ENCODE results near the gene MYORG.

The MYORG gene

GRCh38 chr9:34334337-34334824 is 42.3 kb downstream of the MYORG start:
- TF ChIP-seq GLIS3 (CRISPR knock-in tag; IDR thresholded peaks at IDR 0.05) = no peak
- no peak for TF ChIP-seq RARB (CRISPR knock-in tag; IDR thresholded peaks at IDR 0.05)
- ATAC-seq = no peak

GRCh38 chr9:34333836-34334235 is 42.9 kb downstream of the MYORG start:
- TF ChIP-seq ZFP30 (CRISPR knock-in tag; IDR thresholded peaks at IDR 0.05) (no peak), TCF4 (CRISPR knock-in tag; IDR thresholded peaks at IDR 0.05; ENCODE audit: borderline replicate concordance) (no peak), ZFP3 (CRISPR knock-in tag; IDR thresholded peaks at IDR 0.05) (no peak), ZNF70 (CRISPR knock-in tag; IDR thresholded peaks at IDR 0.05) (no peak), ZNF565 (CRISPR knock-in tag; conservative IDR thresholded peaks at IDR 0.05; ENCODE audit: low read depth) (no peak), SNAI2 (CRISPR knock-in tag; IDR thresholded peaks at IDR 0.05) (no peak), ZC3H10 (CRISPR knock-in tag; IDR thresholded peaks at IDR 0.05) (no peak), ARNTL (CRISPR knock-in tag; IDR thresholded peaks at IDR 0.05; ENCODE audit: borderline replicate concordance, low read depth) (no peak), PPARA (CRISPR knock-in tag; IDR thresholded peaks at IDR 0.05; ENCODE audit: borderline replicate concordance) (no peak), CSDC2 (CRISPR knock-in tag; IDR thresholded peaks at IDR 0.05) (no peak), OSR1 (CRISPR knock-in tag; IDR thresholded peaks at IDR 0.05) (no peak), TOX (CRISPR knock-in tag; IDR thresholded peaks at IDR 0.05; ENCODE audit: borderline replicate concordance) (no peak), ZNF8 (CRISPR knock-in tag; IDR thresholded peaks at IDR 0.05) (no peak), TSHZ2 (CRISPR knock-in tag; IDR thresholded peaks at IDR 0.05) (no peak), ISL1 (CRISPR knock-in tag; IDR thresholded peaks at IDR 0.05) (no peak), ESRRG (CRISPR knock-in tag; IDR thresholded peaks at IDR 0.05) (no peak), BACH2 (CRISPR knock-in tag; IDR thresholded peaks at IDR 0.05; ENCODE audit: borderline replicate concordance) (no peak)
- TF ChIP-seq, protein P1, sequence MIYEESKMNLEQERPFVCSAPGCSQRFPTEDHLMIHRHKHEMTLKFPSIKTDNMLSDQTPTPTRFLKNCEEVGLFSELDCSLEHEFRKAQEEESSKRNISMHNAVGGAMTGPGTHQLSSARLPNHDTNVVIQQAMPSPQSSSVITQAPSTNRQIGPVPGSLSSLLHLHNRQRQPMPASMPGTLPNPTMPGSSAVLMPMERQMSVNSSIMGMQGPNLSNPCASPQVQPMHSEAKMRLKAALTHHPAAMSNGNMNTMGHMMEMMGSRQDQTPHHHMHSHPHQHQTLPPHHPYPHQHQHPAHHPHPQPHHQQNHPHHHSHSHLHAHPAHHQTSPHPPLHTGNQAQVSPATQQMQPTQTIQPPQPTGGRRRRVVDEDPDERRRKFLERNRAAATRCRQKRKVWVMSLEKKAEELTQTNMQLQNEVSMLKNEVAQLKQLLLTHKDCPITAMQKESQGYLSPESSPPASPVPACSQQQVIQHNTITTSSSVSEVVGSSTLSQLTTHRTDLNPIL (CRISPR knock-in tag; IDR thresholded peaks at IDR 0.05; ENCODE audit: low read depth) = no peak
- TF ChIP-seq, protein P2, sequence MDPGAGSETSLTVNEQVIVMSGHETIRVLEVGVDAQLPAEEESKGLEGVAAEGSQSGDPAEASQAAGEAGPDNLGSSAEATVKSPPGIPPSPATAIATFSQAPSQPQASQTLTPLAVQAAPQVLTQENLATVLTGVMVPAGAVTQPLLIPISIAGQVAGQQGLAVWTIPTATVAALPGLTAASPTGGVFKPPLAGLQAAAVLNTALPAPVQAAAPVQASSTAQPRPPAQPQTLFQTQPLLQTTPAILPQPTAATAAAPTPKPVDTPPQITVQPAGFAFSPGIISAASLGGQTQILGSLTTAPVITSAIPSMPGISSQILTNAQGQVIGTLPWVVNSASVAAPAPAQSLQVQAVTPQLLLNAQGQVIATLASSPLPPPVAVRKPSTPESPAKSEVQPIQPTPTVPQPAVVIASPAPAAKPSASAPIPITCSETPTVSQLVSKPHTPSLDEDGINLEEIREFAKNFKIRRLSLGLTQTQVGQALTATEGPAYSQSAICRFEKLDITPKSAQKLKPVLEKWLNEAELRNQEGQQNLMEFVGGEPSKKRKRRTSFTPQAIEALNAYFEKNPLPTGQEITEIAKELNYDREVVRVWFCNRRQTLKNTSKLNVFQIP (CRISPR knock-in tag; IDR thresholded peaks at IDR 0.05; ENCODE audit: borderline replicate concordance, low read depth) = no peak
- TF ChIP-seq, protein P3, sequence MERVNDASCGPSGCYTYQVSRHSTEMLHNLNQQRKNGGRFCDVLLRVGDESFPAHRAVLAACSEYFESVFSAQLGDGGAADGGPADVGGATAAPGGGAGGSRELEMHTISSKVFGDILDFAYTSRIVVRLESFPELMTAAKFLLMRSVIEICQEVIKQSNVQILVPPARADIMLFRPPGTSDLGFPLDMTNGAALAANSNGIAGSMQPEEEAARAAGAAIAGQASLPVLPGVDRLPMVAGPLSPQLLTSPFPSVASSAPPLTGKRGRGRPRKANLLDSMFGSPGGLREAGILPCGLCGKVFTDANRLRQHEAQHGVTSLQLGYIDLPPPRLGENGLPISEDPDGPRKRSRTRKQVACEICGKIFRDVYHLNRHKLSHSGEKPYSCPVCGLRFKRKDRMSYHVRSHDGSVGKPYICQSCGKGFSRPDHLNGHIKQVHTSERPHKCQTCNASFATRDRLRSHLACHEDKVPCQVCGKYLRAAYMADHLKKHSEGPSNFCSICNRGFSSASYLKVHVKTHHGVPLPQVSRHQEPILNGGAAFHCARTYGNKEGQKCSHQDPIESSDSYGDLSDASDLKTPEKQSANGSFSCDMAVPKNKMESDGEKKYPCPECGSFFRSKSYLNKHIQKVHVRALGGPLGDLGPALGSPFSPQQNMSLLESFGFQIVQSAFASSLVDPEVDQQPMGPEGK (CRISPR knock-in tag; IDR thresholded peaks at IDR 0.05; ENCODE audit: borderline replicate concordance) = no peak
- no peak for ATAC-seq

- ATAC-seq = no peak
- TF ChIP-seq ZNF565 (CRISPR knock-in tag; conservative IDR thresholded peaks at IDR 0.05; ENCODE audit: low read depth) = no peak
- TF ChIP-seq ZFP3 (CRISPR knock-in tag; IDR thresholded peaks at IDR 0.05) = no peak
- no peak for TF ChIP-seq ARNTL (CRISPR knock-in tag; IDR thresholded peaks at IDR 0.05; ENCODE audit: borderline replicate concordance, low read depth)
- no peak for TF ChIP-seq ZFP30 (CRISPR knock-in tag; IDR thresholded peaks at IDR 0.05)
- no peak for TF ChIP-seq ISL1 (CRISPR knock-in tag; IDR thresholded peaks at IDR 0.05)
- TF ChIP-seq ZNF70 (CRISPR knock-in tag; IDR thresholded peaks at IDR 0.05) = no peak
- TF ChIP-seq, protein P1 (CRISPR knock-in tag; IDR thresholded peaks at IDR 0.05; ENCODE audit: low read depth) = no peak
- no peak for TF ChIP-seq TSHZ2 (CRISPR knock-in tag; IDR thresholded peaks at IDR 0.05)
Observed at GRCh38 chr9:34332076-34332964, 44.4 kb downstream of the MYORG start.
